SH-SY5Y (cell line): ENCODE measurements around the gene CNOT3.

Experiments
- GATA2 ChIP-seq: IDR thresholded peaks from 2 replicates; pipeline ENCODE4 v1.6.1; 2011; ENCODE audit warnings: mild to moderate bottlenecking, low read depth, low read length
- GATA3 ChIP-seq: IDR thresholded peaks from 2 replicates; pipeline ENCODE4 v1.6.1; 2011; ENCODE audit warnings: low read depth, mild to moderate bottlenecking, low read length, moderate library complexity

- no peak for TF ChIP-seq GATA2
- TF ChIP-seq GATA3, result no peak
These were observed 41.2 kb downstream of the CNOT3 start for GRCh38 chr19:54178581-54179261.
